Liver (tissue), 3 donors: ENCODE measurements around the gene PHETA1.

Experiments
- RAD21 ChIP-seq, 2 donors: IDR thresholded peaks; 2 replicates each; pipeline ENCODE4 v1.6.1; 2016; ENCODE audit warnings: antibody characterized with exemption in 2 of 2, mild to moderate bottlenecking in 2 of 2
- YY1 ChIP-seq: IDR thresholded peaks from 2 replicates; pipeline ENCODE4 v1.6.1; 2016; ENCODE audit warnings: antibody characterized with exemption, mild to moderate bottlenecking
- TF ChIP-seq, protein P1 (sequence below): fragments of 150-350 bp; IDR thresholded peaks from 2 replicates; pipeline ENCODE4 v1.5.1; 2017; ENCODE audit warnings: improper control_type of control experiment, low read depth, low read length; ENCODE audit not compliant: missing input control
- TF ChIP-seq, protein P2 (sequence below): IDR thresholded peaks from 2 replicates; pipeline ENCODE4 v1.6.1; 2016; ENCODE audit warnings: antibody characterized with exemption
- TF ChIP-seq, protein P3 (sequence below): IDR thresholded peaks from 2 replicates; pipeline ENCODE4 v1.6.1; 2016; ENCODE audit warnings: antibody characterized with exemption, mild to moderate bottlenecking
- donor health status: healthy.
- donor health status: healthy.

DNA sequence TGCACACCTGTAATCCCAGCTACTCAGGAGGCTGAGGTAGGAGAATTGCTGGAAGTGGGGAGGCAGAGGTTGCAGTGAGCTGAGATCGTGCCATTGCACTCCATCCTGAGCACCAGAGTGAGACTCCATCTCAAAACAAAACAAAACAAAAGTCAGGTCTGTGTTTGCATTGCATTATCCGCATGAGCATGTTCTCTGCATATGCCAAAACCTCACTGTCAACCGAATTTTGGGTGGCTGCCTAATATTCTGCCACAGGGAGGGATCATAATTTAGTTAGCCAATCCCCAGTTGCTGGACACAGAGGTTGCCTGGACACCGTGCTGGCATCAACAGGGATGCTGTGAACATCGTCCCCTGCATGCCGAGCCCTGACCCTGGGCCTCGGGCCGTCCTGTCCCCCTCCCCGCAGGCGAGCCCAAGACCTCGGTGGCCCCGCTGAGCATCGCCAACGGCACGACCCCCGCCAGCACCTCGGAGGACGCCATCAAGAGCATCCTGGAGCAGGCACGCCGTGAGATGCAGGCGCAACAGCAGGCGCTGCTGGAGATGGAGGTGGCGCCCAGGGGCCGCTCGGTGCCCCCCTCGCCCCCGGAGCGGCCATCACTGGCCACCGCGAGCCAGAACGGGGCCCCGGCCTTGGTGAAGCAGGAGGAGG lies 49.2 kb downstream of the PHETA1 start:
- TF ChIP-seq, protein P1, sequence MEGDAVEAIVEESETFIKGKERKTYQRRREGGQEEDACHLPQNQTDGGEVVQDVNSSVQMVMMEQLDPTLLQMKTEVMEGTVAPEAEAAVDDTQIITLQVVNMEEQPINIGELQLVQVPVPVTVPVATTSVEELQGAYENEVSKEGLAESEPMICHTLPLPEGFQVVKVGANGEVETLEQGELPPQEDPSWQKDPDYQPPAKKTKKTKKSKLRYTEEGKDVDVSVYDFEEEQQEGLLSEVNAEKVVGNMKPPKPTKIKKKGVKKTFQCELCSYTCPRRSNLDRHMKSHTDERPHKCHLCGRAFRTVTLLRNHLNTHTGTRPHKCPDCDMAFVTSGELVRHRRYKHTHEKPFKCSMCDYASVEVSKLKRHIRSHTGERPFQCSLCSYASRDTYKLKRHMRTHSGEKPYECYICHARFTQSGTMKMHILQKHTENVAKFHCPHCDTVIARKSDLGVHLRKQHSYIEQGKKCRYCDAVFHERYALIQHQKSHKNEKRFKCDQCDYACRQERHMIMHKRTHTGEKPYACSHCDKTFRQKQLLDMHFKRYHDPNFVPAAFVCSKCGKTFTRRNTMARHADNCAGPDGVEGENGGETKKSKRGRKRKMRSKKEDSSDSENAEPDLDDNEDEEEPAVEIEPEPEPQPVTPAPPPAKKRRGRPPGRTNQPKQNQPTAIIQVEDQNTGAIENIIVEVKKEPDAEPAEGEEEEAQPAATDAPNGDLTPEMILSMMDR = no peak
- TF ChIP-seq, protein P2, sequence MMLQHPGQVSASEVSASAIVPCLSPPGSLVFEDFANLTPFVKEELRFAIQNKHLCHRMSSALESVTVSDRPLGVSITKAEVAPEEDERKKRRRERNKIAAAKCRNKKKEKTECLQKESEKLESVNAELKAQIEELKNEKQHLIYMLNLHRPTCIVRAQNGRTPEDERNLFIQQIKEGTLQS = no peak
- TF ChIP-seq RAD21 (IDR thresholded peaks at IDR 0.05) (no peak), YY1 (no peak)
- TF ChIP-seq, protein P3, sequence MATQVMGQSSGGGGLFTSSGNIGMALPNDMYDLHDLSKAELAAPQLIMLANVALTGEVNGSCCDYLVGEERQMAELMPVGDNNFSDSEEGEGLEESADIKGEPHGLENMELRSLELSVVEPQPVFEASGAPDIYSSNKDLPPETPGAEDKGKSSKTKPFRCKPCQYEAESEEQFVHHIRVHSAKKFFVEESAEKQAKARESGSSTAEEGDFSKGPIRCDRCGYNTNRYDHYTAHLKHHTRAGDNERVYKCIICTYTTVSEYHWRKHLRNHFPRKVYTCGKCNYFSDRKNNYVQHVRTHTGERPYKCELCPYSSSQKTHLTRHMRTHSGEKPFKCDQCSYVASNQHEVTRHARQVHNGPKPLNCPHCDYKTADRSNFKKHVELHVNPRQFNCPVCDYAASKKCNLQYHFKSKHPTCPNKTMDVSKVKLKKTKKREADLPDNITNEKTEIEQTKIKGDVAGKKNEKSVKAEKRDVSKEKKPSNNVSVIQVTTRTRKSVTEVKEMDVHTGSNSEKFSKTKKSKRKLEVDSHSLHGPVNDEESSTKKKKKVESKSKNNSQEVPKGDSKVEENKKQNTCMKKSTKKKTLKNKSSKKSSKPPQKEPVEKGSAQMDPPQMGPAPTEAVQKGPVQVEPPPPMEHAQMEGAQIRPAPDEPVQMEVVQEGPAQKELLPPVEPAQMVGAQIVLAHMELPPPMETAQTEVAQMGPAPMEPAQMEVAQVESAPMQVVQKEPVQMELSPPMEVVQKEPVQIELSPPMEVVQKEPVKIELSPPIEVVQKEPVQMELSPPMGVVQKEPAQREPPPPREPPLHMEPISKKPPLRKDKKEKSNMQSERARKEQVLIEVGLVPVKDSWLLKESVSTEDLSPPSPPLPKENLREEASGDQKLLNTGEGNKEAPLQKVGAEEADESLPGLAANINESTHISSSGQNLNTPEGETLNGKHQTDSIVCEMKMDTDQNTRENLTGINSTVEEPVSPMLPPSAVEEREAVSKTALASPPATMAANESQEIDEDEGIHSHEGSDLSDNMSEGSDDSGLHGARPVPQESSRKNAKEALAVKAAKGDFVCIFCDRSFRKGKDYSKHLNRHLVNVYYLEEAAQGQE = no peak
